Trophoblast cell (in vitro differentiated cells and primary cell): ENCODE results near the gene STX16.

Experiments used
- DNase-seq, 2 donors: peaks; one replicate each; pipeline ENCODE4 v3.0.0-alpha.2; 2016
- H2AFZ ChIP-seq: 2 replicates; pipeline ENCODE4 v1.6.1; 2013; ENCODE audit warnings: low read length, moderate library complexity, mild to moderate bottlenecking; ENCODE audit not compliant: insufficient read depth, poor library complexity
- H2AK5ac ChIP-seq: 2 replicates; pipeline ENCODE4 v1.6.1; 2013; ENCODE audit warnings: mild to moderate bottlenecking, low read length
- H2BK120ac ChIP-seq: 2 replicates; pipeline ENCODE4 v1.6.1; 2013; ENCODE audit warnings: low read length, mild to moderate bottlenecking, moderate library complexity; ENCODE audit not compliant: insufficient read depth, poor library complexity
- H2BK12ac ChIP-seq: 2 replicates; pipeline ENCODE4 v1.6.1; 2013; ENCODE audit warnings: mild to moderate bottlenecking, low read length, moderate library complexity
- H2BK5ac ChIP-seq: 2 replicates; pipeline ENCODE4 v1.6.1; 2013; ENCODE audit warnings: low read length, low read depth, moderate library complexity, mild to moderate bottlenecking; ENCODE audit not compliant: poor library complexity
- H3K14ac ChIP-seq: 2 replicates; pipeline ENCODE4 v1.6.1; 2013; ENCODE audit warnings: mild to moderate bottlenecking, low read length
- H3K18ac ChIP-seq: 2 replicates; pipeline ENCODE4 v1.6.1; 2013; ENCODE audit warnings: mild to moderate bottlenecking, low read length
- H3K23ac ChIP-seq: 2 replicates; pipeline ENCODE4 v1.6.1; 2013; ENCODE audit warnings: low read length
- H3K27ac ChIP-seq: 2 replicates; pipeline ENCODE4 v1.5.1; 2013; ENCODE audit warnings: low read depth, mild to moderate bottlenecking, inconsistent platforms, low read length, moderate library complexity
- H3K27me3 ChIP-seq: 2 replicates; pipeline ENCODE4 v1.6.1; 2013; ENCODE audit warnings: inconsistent platforms, mild to moderate bottlenecking, low read length, moderate library complexity; ENCODE audit not compliant: insufficient read depth
- H3K36me3 ChIP-seq, 2 experiments: 1 replicate in 1 of 2; 2 replicates in 1 of 2; pipeline ENCODE4 v1.6.1; 2013; ENCODE audit warnings: low read length in 2 of 2, mild to moderate bottlenecking in 2 of 2, moderate library complexity in 1 of 2; ENCODE audit not compliant: insufficient read depth in 2 of 2, control insufficient read depth in 1 of 2
- H3K4ac ChIP-seq: 2 replicates; pipeline ENCODE4 v1.6.1; 2013; ENCODE audit warnings: low read depth, mild to moderate bottlenecking, low read length, moderate library complexity
- H3K4me1 ChIP-seq, 2 experiments: 1 replicate in 1 of 2; 2 replicates in 1 of 2; pipeline ENCODE4 v1.6.1; 2013; ENCODE audit warnings: low read length in 2 of 2, mild to moderate bottlenecking in 2 of 2, moderate library complexity in 1 of 2; ENCODE audit not compliant: insufficient read depth in 2 of 2, control insufficient read depth in 1 of 2
- H3K4me2 ChIP-seq: 2 replicates; pipeline ENCODE4 v1.6.1; 2013; ENCODE audit warnings: inconsistent platforms, mild to moderate bottlenecking, low read length, moderate library complexity
- H3K4me3 ChIP-seq: 2 replicates; pipeline ENCODE4 v1.5.1; 2013; ENCODE audit warnings: mild to moderate bottlenecking, low read depth, low read length, inconsistent platforms
- H3K79me1 ChIP-seq: one replicate; pipeline ENCODE4 v1.6.1; 2013; ENCODE audit warnings: low read length
- H3K79me2 ChIP-seq: 2 replicates; pipeline ENCODE4 v1.6.1; 2013; ENCODE audit warnings: low read length, mild to moderate bottlenecking; ENCODE audit not compliant: control insufficient read depth, insufficient read depth, poor library complexity
- H3K9ac ChIP-seq: 2 replicates; pipeline ENCODE4 v1.6.1; 2013; ENCODE audit warnings: mild to moderate bottlenecking, low read length
- H3K9me3 ChIP-seq: 2 replicates; pipeline ENCODE4 v1.6.1; 2013; ENCODE audit warnings: low read depth, mild to moderate bottlenecking, control low read depth, inconsistent platforms, low read length; ENCODE audit not compliant: insufficient read depth
- H4K12ac ChIP-seq: 2 replicates; pipeline ENCODE4 v1.6.1; 2013; ENCODE audit warnings: low read depth, mild to moderate bottlenecking, low read length, moderate library complexity
- H4K8ac ChIP-seq: 2 replicates; pipeline ENCODE4 v1.6.1; 2013; ENCODE audit warnings: low read depth, mild to moderate bottlenecking, low read length, moderate library complexity
- H4K91ac ChIP-seq: one replicate; pipeline ENCODE4 v1.6.1; 2013; ENCODE audit warnings: low read depth, mild to moderate bottlenecking, low read length, moderate library complexity
- WGBS: extraction: QIAGEN DNeasy Blood & Tissue Kit; methylation state at CpG from one replicate; pipeline ENCODE4 v1.1.7; 2013; ENCODE audit warnings: missing lambda C conversion rate; ENCODE audit not compliant: insufficient read length, insufficient coverage; ENCODE audit errors: extremely low coverage; 5-methylcytosine and 5-hydroxymethylcytosine counted together

The STX16 gene

DNA sequence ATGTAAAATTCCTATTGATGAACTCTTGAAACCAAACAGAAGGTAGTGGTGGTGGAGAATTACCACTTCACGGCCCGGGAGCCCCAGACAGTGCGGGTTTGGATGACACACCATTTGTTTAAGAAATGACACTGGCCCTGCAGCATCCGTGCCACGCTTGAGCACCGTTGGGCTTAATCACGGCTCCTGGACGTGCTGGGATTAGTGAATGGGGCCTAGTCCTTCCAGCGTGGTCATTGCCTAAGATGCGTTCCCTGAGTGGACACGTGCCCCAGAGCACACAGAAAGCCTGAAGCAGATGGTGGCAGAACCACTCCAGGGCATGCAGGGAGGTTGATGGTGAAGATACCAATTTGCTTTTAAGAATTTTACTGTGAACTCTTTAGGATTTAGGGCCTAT is 14.5 kb downstream of the STX16 start:
- no peak overlapping the region for H2AK5ac ChIP-seq
- no peaks in the 10 kb centered on the region for H3K27me3 ChIP-seq
- no peak overlapping the region for H2BK120ac ChIP-seq
- no peak overlapping the region for H3K14ac ChIP-seq
- no peaks in the 10 kb centered on the region for H3K4me1 ChIP-seq
- peak; percentile 97 to 98 for DNase-seq
- no peak overlapping the region for H3K9ac ChIP-seq
- H3K18ac ChIP-seq, result no peak overlapping the region
- no peak overlapping the region for H4K12ac ChIP-seq
- no peak overlapping the region for H4K8ac ChIP-seq
- peaks cover 25 to 33% of the 10 kb centered on the region in 2 experiments for H3K36me3 ChIP-seq
- no CpG with 5 or more reads among the region's 11 CpGs for WGBS
- H4K91ac ChIP-seq, result no peak overlapping the region
- no peak overlapping the region for H3K4ac ChIP-seq
- no peak overlapping the region for H3K23ac ChIP-seq
- H2BK5ac ChIP-seq, result no peak overlapping the region
- H2BK12ac ChIP-seq, result no peak overlapping the region
- peaks cover 1% of the 10 kb centered on the region for H3K79me2 ChIP-seq
- no peaks in the 10 kb centered on the region for H3K9me3 ChIP-seq
- no peak overlapping the region for H3K27ac ChIP-seq
- no peak overlapping the region for H3K4me3 ChIP-seq
- H3K79me1 ChIP-seq, result no peaks in the 10 kb centered on the region
- H3K4me2 ChIP-seq, result no peak overlapping the region
- no peak overlapping the region for H2AFZ ChIP-seq

DNA sequence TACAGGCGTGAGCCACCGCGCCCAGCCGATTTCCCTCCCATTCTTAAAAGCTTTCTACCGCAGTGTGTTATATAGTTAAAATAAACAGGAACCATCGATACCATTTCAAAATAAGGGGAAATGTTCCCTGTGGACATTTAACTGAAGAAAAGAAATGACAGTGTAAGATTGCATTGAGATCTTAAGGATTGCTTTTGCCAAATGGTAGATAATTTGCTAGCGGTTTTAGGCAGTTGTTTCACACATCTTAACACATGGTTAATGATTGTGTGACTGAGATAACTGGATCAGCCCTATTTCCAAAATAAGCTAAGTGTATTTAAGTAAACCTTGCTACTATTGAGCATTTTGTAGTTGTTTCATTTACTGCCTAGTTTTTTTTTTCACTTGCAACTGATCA is 15.6 kb downstream of the STX16 start:
- no peak overlapping the region for H4K91ac ChIP-seq
- no peak overlapping the region for H2BK120ac ChIP-seq
- H3K36me3 ChIP-seq, result peaks cover 21 to 32% of the 10 kb centered on the region in 2 experiments
- H4K12ac ChIP-seq, result no peak overlapping the region
- no peak overlapping the region for H3K4ac ChIP-seq
- H3K4me2 ChIP-seq, result no peak overlapping the region
- H2BK5ac ChIP-seq, result no peak overlapping the region
- H4K8ac ChIP-seq, result no peak overlapping the region
- no peak overlapping the region for H2AK5ac ChIP-seq
- no peak overlapping the region for H2AFZ ChIP-seq
- H2BK12ac ChIP-seq, result no peak overlapping the region
- no peak for DNase-seq
- no peaks in the 10 kb centered on the region for H3K4me1 ChIP-seq
- no peak overlapping the region for H3K18ac ChIP-seq
- peaks cover 1% of the 10 kb centered on the region for H3K79me2 ChIP-seq
- H3K79me1 ChIP-seq, result no peaks in the 10 kb centered on the region
- H3K27ac ChIP-seq, result no peak overlapping the region
- H3K4me3 ChIP-seq, result no peak overlapping the region
- H3K23ac ChIP-seq, result no peak overlapping the region
- H3K27me3 ChIP-seq, result no peaks in the 10 kb centered on the region
- H3K14ac ChIP-seq, result no peak overlapping the region
- H3K9ac ChIP-seq, result no peak overlapping the region
- no peaks in the 10 kb centered on the region for H3K9me3 ChIP-seq
- no CpG with 5 or more reads among the region's 7 CpGs for WGBS

DNA sequence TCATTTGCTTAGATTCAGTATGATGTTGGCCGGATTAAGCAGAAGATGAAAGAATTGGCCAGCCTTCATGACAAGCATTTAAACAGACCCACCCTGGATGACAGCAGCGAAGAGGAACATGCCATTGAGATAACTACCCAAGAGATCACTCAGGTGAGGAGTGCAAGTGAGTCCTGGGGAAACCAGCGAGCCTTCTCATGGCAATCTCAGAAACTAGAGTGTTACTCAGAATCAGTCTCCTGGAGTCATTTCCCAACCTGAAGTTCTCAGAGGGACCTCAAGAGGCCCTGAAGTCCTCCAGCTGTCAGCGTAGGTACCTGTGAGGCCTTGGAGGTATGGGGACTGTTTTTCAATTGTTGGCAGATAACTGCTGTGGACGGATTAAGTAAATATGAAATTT is 16.9 kb downstream of the STX16 start:
- no peak overlapping the region for H3K4me3 ChIP-seq
- H3K14ac ChIP-seq, result no peak overlapping the region
- H3K27me3 ChIP-seq, result no peaks in the 10 kb centered on the region
- no peak overlapping the region for H3K4ac ChIP-seq
- H2BK12ac ChIP-seq, result no peak overlapping the region
- DNase-seq, result peak; percentile 34 to 40
- H2BK5ac ChIP-seq, result no peak overlapping the region
- no peaks in the 10 kb centered on the region for H3K9me3 ChIP-seq
- H3K4me1 ChIP-seq, result no peaks in the 10 kb centered on the region
- H3K23ac ChIP-seq, result no peak overlapping the region
- no peak overlapping the region for H2BK120ac ChIP-seq
- H4K91ac ChIP-seq, result no peak overlapping the region
- H3K79me2 ChIP-seq, result no peaks in the 10 kb centered on the region
- H3K4me2 ChIP-seq, result no peak overlapping the region
- no peak overlapping the region for H3K18ac ChIP-seq
- no CpG with 5 or more reads among the region's 5 CpGs for WGBS
- H3K79me1 ChIP-seq, result no peaks in the 10 kb centered on the region
- no peak overlapping the region for H2AK5ac ChIP-seq
- H3K36me3 ChIP-seq, result peaks cover 18 to 32% of the 10 kb centered on the region in 2 experiments
- H4K12ac ChIP-seq, result no peak overlapping the region
- no peak overlapping the region for H3K9ac ChIP-seq
- H3K27ac ChIP-seq, result no peak overlapping the region
- no peak overlapping the region for H2AFZ ChIP-seq
- no peak overlapping the region for H4K8ac ChIP-seq

DNA sequence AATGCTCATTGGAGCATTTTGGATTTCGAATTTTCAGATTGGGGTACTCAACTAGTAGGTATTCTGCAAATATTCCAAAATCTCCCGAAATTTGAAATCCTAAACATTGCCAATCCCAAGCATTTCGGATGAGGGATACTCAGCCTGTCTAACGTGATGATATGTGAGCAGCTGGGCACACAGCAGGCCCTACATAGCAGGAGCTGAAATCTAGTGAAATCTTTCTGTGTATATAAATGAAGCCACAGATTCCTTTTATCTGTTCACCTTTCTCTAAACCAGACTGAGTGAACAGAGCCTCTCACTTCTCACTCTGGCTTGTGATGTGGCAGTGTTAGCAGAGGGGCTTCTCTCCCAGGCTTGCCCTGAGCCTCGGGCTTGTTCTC is 17.8 kb downstream of the STX16 start:
- DNase-seq, result peak in 1 of 2 donors; percentile 25
- Histone ChIP-seq H3K27me3 (no peaks in the 10 kb centered on the region), H3K4ac (peak overlapping the region; percentile 44), H3K23ac (no peak overlapping the region), H3K79me1 (no peaks in the 10 kb centered on the region), H3K14ac (no peak overlapping the region), H4K91ac (no peak overlapping the region), H2BK5ac (no peak overlapping the region), H3K4me3 (no peak overlapping the region), H2AK5ac (no peak overlapping the region), H3K79me2 (no peaks in the 10 kb centered on the region), H3K36me3 (peaks cover 22 to 36% of the 10 kb centered on the region in 2 experiments), H3K9ac (no peak overlapping the region), H2AFZ (no peak overlapping the region), H3K4me1 (no peaks in the 10 kb centered on the region), H3K27ac (no peak overlapping the region), H4K8ac (no peak overlapping the region), H2BK120ac (no peak overlapping the region), H4K12ac (no peak overlapping the region), H2BK12ac (no peak overlapping the region), H3K4me2 (no peak overlapping the region), H3K18ac (no peak overlapping the region), H3K9me3 (no peaks in the 10 kb centered on the region)
- no CpG with 5 or more reads among the region's 5 CpGs for WGBS
